HUES6 (cell line): ENCODE data around the gene KIF12.

Experiments used
- H3K27ac ChIP-seq: 2 replicates; pipeline ENCODE4 v1.7.0; 2013; ENCODE audit warnings: low read depth, mild to moderate bottlenecking, low read length, inconsistent platforms
- H3K27me3 ChIP-seq: 2 replicates; pipeline ENCODE4 v1.6.1; 2013; ENCODE audit warnings: low read length; ENCODE audit not compliant: control insufficient read depth, insufficient read depth
- H3K36me3 ChIP-seq: 2 replicates; pipeline ENCODE4 v1.6.1; 2013; ENCODE audit warnings: low read length; ENCODE audit not compliant: control insufficient read depth, insufficient read depth
- H3K4me1 ChIP-seq: 2 replicates; pipeline ENCODE4 v1.6.1; 2013; ENCODE audit warnings: low read length; ENCODE audit not compliant: control insufficient read depth, insufficient read depth
- H3K4me3 ChIP-seq: 2 replicates; pipeline ENCODE4 v1.5.1; 2013; ENCODE audit warnings: low read depth, low read length
- H3K9ac ChIP-seq: one replicate; pipeline ENCODE4 v1.6.1; 2013; ENCODE audit warnings: mild to moderate bottlenecking, low read length
- H3K9me3 ChIP-seq: 2 replicates; pipeline ENCODE4 v1.6.1; 2013; ENCODE audit warnings: low read depth, low read length; ENCODE audit not compliant: control insufficient read depth, insufficient read depth

The KIF12 gene

DNA sequence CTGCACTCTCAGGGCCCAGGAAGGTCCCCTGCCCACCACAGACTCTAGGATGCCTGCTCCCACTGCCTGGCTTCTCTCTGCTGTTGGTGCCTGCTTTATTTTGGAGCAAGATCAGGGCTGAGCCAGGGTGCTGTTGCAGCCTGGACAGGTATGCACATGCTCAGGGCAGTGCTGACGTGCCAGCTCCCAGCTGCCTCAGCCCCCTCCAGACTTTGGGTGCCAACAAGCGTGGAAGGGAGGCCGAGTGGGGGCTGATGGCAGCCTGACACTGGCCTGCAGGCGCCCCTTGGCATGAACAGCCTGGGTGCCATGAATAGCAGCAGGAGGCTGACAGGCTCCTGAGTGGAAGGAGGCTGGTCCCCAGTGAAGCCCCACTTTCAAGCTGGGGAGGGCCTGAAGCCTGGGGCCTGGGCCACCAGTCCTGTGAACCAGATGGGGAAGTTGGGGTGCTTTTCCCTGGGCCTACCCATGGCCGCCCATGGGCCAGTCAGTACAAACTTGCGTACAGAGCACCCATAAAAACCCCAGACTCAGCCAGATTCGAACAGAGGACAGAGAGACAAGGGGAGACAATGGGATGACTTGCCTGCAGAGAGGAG is 27.8 kb downstream of the KIF12 start:
- no peak overlapping the region for H3K27ac ChIP-seq
- H3K36me3 ChIP-seq, result no peaks in the 10 kb centered on the region
- H3K9me3 ChIP-seq, result no peaks in the 10 kb centered on the region
- no peaks in the 10 kb centered on the region for H3K4me1 ChIP-seq
- H3K27me3 ChIP-seq, result peaks cover 16% of the 10 kb centered on the region
- H3K4me3 ChIP-seq, result no peak overlapping the region
- H3K9ac ChIP-seq, result no peak overlapping the region

DNA sequence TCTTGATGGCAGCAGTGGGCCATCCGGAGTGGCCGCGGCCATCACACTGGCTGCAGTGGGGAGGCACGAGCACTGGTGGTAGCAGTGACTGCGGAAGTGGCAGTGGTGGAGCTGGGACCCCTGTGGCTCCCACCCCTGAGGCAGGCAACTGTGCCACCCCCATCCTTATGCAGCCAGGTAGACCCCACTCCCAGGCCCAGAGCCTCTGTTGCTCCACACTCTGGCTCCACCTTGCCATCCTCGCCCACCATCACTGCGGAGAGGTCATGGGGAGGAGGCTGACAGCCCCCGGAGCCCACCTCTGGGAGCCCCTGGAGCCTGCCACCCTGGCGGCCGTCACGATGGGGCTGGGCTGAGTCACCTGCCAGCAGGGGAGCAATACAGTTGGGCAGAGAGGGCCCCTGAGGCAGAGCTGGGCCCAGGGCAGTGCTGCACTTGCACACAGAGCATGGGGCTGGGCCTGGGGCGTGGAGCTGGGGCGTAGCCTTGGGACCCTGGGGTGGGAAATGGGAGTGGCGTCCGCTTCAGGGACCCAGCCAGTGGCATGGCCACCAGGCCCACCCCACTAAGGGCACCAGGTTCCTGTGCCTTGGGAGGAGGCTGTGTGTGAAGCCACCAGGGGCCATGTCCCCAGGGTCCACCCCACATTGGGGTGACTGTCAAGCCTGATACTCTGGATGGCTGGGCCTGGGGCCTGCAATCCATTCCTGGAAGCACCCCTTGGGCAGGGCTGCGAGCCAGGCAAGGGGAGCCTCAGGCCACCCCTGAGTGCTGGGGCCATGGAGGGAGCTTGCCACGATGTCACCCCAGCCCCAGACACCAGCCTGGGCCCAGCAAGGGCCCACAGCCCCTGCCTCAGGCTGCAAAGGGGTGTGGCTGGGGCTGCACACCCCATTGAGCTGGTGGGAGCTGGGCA is 28.6 kb downstream of the KIF12 start:
- Histone ChIP-seq H3K36me3 (no peaks in the 10 kb centered on the region), H3K27me3 (peaks cover 8% of the 10 kb centered on the region), H3K9ac (no peak overlapping the region), H3K4me3 (no peak overlapping the region), H3K9me3 (no peaks in the 10 kb centered on the region), H3K4me1 (no peaks in the 10 kb centered on the region), H3K27ac (no peak overlapping the region)

DNA sequence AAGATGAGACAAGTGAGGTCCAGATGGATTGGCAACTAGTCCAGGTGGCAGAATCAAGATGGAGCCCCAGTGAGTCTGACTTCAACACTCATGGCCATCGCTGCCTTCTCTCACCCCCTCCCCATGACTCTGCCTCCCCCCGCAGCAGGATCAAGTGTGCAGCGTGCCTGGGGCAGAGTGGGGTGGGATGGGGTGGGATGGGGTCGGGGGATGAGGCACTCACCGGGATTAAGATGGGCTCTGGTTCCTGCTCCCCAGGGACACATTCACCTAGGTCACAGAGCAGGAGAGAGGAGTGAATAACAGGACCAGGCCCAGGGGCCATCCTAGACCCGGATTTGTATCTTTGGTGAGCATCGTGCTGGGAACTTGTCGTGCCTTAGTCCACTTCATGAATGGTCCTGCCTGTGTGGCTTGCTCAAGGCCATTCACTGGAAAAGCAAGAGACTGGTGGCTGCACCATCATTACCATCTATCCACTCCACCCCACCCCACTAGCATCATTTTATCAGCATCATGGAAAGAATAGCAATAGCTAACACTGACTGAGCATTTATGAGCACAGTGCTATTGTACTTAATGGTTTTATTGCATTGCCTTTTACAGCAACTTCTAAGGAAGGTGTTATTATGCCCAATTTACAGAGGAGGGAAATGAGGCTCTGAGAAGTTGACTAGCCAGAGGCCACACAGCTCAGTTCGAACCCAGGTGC is 29.5 kb downstream of the KIF12 start:
- Histone ChIP-seq H3K36me3 (no peaks in the 10 kb centered on the region), H3K4me3 (no peak overlapping the region), H3K27me3 (peaks cover 2% of the 10 kb centered on the region; the same call in 1 of the 2 replicates), H3K9ac (no peak overlapping the region), H3K27ac (no peak overlapping the region), H3K9me3 (no peaks in the 10 kb centered on the region), H3K4me1 (no peaks in the 10 kb centered on the region)

DNA sequence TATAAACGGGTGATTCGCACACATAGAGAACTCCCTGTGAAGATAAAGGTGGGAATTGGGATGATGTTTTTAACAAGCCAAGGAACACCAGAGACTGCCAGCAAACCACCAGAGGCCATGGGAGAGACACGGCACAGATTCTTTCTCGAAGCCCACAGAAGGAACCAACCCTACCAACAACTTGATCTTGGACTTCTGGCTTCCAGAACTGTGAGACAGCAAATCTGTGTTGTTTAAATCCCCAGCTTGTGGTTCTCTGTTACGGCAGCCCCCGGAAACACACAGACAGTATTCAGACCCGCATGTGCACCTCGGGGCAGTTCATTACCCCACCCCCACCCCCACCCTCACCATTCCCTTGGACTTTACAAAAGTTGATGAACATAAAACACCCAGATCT is 33.8 kb downstream of the KIF12 start:
- H3K27ac ChIP-seq, result no peak overlapping the region
- H3K4me3 ChIP-seq, result no peak overlapping the region
- H3K27me3 ChIP-seq, result no peaks in the 10 kb centered on the region
- H3K36me3 ChIP-seq, result no peaks in the 10 kb centered on the region
- H3K9ac ChIP-seq, result no peak overlapping the region
- no peaks in the 10 kb centered on the region for H3K9me3 ChIP-seq
- no peaks in the 10 kb centered on the region for H3K4me1 ChIP-seq

DNA sequence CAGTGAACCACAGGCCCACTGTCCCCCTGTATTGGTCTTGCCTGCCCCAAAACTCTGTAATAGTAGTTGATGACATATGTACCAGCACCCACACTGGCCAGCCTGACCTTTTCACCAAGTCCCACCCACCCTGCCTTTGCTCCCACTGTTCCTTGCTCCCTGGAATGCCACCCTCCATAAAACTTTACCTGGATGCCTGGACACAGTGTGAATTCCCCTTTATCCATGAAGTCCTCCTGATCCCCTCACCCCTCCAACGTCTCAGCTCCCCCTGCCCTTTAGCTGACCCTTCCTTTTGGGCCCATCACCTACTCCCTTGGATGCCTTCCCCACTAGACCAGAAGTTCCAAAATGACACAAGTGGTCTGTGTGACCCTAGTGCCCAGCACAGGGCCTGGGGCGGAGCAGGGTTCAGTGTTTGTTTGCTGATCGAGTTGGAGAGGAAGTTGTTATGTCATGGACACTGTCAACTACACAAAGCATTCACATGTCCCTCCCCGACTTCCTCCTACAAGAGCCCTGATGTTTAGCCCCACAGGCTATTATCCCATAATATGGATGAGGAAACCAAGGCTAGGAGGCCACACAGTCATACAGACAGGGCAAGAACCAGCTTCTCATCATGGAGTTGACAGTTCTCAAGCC is 37.1 kb downstream of the KIF12 start:
- Histone ChIP-seq H3K9me3 (no peaks in the 10 kb centered on the region), H3K27me3 (no peaks in the 10 kb centered on the region), H3K36me3 (no peaks in the 10 kb centered on the region), H3K4me1 (no peaks in the 10 kb centered on the region), H3K27ac (no peak overlapping the region), H3K4me3 (no peak overlapping the region), H3K9ac (no peak overlapping the region)

DNA sequence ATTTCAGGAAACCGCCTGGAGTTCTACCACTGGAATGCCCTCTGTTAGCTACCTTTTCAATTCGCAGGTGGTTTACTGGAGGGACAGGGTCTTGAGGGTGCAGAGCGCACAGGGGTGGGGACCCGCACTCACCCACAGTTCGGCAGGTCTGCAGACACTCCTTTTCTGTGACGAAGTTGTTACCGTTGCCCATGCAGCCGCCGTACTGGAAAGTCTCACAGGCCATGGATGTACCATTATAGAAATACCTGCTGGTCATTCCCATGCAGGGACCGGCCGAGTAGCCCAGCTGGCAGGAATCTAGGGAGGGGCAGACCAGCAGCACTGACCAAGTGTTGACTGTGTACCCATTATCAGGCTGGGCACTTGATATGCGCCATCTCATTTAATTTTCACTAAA is 37.8 kb downstream of the KIF12 start:
- H3K36me3 ChIP-seq, result no peaks in the 10 kb centered on the region
- H3K9me3 ChIP-seq, result no peaks in the 10 kb centered on the region
- H3K27ac ChIP-seq, result no peak overlapping the region
- H3K9ac ChIP-seq, result no peak overlapping the region
- no peaks in the 10 kb centered on the region for H3K27me3 ChIP-seq
- no peaks in the 10 kb centered on the region for H3K4me1 ChIP-seq
- no peak overlapping the region for H3K4me3 ChIP-seq

DNA sequence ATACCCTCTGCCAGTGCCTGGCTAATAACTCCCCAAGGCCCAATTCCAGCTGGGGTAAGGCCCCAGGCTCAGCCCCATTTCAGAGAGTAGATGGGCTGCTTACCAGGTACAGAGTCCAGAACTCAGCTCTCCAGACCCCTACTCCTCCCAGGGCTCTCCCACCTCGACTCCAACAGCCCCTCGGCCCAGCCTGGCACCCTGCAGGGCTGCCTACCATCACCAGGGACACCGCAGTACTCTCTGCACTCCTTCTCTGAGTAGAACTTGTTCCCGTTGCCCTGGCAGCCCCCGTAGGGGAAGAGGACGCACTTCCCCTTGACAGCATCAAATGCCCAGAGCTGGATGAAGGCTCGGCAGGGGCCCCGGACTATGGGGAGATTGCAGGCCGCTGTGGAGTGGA is 38.4 kb downstream of the KIF12 start:
- no peak overlapping the region for H3K9ac ChIP-seq
- no peaks in the 10 kb centered on the region for H3K27me3 ChIP-seq
- no peaks in the 10 kb centered on the region for H3K4me1 ChIP-seq
- H3K4me3 ChIP-seq, result no peak overlapping the region
- H3K27ac ChIP-seq, result no peak overlapping the region
- no peaks in the 10 kb centered on the region for H3K36me3 ChIP-seq
- H3K9me3 ChIP-seq, result no peaks in the 10 kb centered on the region

DNA sequence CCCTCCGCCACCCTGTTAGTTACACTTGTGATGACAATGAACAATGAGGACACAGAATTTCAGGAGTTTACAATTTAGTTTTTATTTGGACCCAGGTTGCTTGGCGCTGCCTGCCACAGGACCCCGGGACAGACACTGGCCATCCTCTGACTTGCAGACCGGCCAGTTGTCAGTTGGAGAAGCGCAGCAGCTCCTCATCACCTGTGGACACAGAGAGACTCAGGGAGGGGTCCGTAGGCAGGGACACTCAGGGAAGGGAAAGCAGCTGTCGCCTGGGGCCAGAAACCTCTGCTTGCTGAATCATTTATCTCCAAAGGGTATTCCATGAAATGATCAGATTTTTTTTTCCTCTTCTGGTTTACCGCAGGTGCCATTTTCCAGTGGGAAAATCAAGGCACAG is 39.0 kb downstream of the KIF12 start:
- no peak overlapping the region for H3K27ac ChIP-seq
- H3K9me3 ChIP-seq, result no peaks in the 10 kb centered on the region
- H3K27me3 ChIP-seq, result no peaks in the 10 kb centered on the region
- no peaks in the 10 kb centered on the region for H3K36me3 ChIP-seq
- no peaks in the 10 kb centered on the region for H3K4me1 ChIP-seq
- H3K9ac ChIP-seq, result no peak overlapping the region
- no peak overlapping the region for H3K4me3 ChIP-seq

DNA sequence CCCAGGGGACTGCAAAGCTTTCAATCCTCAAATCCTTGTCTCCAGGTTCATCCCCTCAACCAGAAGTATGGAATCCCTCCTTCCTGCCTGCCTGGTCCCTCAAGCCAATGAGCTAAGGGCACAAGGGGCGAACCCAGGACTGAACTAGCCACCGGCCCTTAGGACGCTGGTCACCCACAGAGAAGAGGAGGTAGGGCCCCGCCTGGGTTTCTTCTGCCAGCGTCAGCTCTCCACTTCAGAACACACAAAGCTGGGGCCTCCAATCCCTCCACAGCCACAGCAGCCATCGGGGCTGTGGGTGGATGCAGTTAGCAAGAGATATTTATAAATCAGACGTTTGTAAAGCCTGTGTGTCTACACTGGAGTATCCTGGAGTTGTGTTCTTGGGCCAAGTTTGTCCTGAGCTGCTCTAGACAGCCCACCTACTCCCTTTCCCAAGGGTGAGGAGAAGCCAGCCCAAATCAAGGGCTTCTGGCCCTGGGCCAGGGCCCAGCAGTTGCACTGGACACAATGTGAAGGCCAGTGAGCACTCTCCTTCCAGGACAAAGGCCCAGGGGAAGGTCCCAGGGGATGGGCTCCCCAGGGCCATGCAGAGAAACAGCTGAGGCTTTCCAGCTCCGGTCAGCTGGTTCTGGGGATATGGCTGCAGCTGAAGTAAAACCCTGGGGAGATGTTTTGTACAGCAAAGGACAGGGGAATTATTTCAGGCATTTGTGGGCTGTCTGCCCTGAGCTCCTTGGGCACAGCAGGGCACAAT is 39.9 kb downstream of the KIF12 start:
- H3K27me3 ChIP-seq, result no peaks in the 10 kb centered on the region
- H3K4me1 ChIP-seq, result no peaks in the 10 kb centered on the region
- H3K9ac ChIP-seq, result no peak overlapping the region
- no peak overlapping the region for H3K4me3 ChIP-seq
- no peaks in the 10 kb centered on the region for H3K36me3 ChIP-seq
- H3K9me3 ChIP-seq, result no peaks in the 10 kb centered on the region
- H3K27ac ChIP-seq, result no peak overlapping the region

DNA sequence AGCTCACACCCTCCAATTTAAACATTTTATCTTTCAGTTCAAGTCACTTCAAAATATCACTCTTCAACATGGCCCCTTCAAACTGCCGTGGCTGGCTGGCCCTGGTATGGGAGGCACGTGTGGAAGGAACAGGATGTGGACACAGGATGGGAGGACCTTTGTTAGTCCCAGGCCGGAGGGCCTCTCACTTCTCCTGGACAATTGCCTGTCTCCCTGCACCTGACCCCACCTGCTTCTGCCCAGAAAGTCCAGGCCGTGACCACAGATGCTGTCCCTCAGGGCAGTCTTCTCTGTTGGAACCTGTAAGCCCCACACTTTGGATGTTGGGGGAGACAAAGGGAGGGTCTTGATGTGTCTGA is 40.4 kb downstream of the KIF12 start:
- Histone ChIP-seq H3K27ac (no peak overlapping the region), H3K27me3 (no peaks in the 10 kb centered on the region), H3K9ac (no peak overlapping the region), H3K9me3 (no peaks in the 10 kb centered on the region), H3K4me1 (no peaks in the 10 kb centered on the region), H3K36me3 (peaks cover 2% of the 10 kb centered on the region; the same call in 1 of the 2 replicates), H3K4me3 (no peak overlapping the region)
